Ectodermal cell (in vitro differentiated cells): ENCODE measurements around the gene GGT1.
A peak's percentile ranks its signal among the peaks of the same experiment; 100 is the strongest.
"Not testable (repeated sequence)": the region's sequence is repeated elsewhere in the genome, so short reads cannot be mapped to it uniquely, and the experiment has no call there.

Experiments
- H3K27ac ChIP-seq: 2 replicates; pipeline ENCODE4 v1.7.0; 2013; ENCODE audit warnings: mild to moderate bottlenecking, low read depth, low read length; ENCODE audit not compliant: insufficient read depth, poor library complexity, severe bottlenecking
- H3K27me3 ChIP-seq: 2 replicates; pipeline ENCODE4 v1.7.0; 2013; ENCODE audit warnings: mild to moderate bottlenecking, low read length; ENCODE audit not compliant: insufficient read depth, control insufficient read depth, poor library complexity, severe bottlenecking
- H3K36me3 ChIP-seq: one replicate; pipeline ENCODE4 v1.7.0; 2013; ENCODE audit warnings: low read length; ENCODE audit not compliant: control insufficient read depth, insufficient read depth
- H3K4me1 ChIP-seq: one replicate; pipeline ENCODE4 v1.7.0; 2013; ENCODE audit warnings: low read length; ENCODE audit not compliant: control insufficient read depth, insufficient read depth
- H3K4me3 ChIP-seq: 2 replicates; pipeline ENCODE4 v1.7.0; 2013; ENCODE audit warnings: low read depth, low read length, control low read depth; ENCODE audit not compliant: insufficient read depth
- H3K9me3 ChIP-seq: 2 replicates; pipeline ENCODE4 v1.7.0; 2013; ENCODE audit warnings: mild to moderate bottlenecking, low read length, moderate library complexity; ENCODE audit not compliant: control insufficient read depth
- WGBS, 2 experiments: methylation state at CpG; one replicate each; pipeline ENCODE4 v1.1.7; 2013; ENCODE audit warnings: missing lambda C conversion rate in 2 of 2; 5-methylcytosine and 5-hydroxymethylcytosine counted together

Gene GGT1

DNA sequence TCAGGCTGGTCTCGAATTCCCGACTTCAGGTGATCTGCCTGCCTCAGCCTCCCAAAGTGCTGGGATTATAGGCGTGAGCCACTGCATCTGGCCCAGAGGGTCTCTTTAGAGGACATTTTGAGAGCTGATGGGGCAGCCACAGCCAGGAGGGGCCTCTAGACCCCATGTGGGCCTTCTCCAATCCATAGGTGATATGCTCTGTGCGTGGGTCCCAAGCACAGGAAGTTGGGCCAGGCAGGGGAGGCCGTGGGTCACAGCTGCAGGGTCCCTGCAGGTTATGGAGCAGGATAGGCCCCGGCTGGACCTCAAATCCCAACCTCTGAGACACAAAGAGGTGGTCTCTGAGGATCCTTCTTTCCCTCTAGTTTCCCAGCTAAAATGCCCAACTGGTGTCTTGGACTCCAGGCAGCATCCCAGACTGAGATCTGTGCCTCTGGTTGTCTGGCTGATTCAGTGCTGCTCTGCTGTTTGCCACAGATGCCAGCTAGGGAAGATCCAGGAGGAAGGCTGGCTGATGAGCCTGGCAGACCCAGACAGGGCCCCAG, 11.6 kb upstream of the GGT1 start:
- H3K27me3 ChIP-seq = no peaks in the 10 kb centered on the region
- peaks cover 16% of the 10 kb centered on the region for H3K4me1 ChIP-seq
- 89 to 92% methylated on average over 6 of the region's 6 CpGs for WGBS, 2 experiments
- no peak overlapping the region for H3K4me3 ChIP-seq
- H3K36me3 ChIP-seq = no peaks in the 10 kb centered on the region
- H3K9me3 ChIP-seq = no peaks in the 10 kb centered on the region
- H3K27ac ChIP-seq = no peak overlapping the region

DNA sequence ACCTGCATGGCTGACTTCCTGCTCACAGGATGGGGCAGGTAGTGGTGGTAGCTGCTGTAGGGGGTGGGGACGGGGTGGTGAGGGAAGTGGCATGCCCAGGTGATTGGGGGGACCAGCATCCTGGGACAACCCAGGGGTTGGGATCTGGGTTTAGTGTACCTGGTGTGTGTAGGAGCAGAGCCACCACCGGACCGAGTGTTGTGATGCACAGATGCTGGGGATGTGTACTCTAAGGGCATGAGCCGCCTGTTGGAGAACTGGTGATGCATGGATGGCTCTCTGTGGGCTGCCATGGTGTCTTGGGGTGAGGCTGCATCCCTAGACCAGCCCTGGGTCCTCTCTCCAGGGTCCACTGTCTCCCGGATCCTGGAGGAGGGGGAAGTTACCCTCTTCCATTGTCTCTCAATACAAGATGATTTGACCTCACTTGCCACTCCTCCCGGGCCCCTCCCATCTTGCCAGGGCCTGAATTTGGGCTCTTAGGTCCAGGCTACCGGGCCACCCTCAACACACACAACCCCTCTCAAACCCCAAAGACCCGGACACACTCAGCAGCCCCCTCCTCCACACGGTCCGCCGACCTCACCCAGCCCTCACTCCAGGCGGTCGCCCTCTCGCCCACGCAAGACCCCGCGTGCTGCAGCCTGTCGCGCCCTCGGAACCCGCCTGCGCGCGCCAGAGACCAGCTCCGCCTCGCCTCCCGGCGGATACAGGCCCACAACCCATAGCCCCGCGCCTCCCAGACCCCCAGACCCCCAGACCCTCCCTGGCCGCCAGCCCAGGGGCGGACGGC, 10.7 kb upstream of the GGT1 start:
- Histone ChIP-seq H3K9me3 (no peaks in the 10 kb centered on the region), H3K4me1 (peaks cover 16% of the 10 kb centered on the region), H3K36me3 (no peaks in the 10 kb centered on the region), H3K4me3 (peak overlapping the region; percentile 66), H3K27me3 (no peaks in the 10 kb centered on the region), H3K27ac (no peak overlapping the region)
- 11 to 12% methylated on average over 33 of the region's 33 CpGs for WGBS, 2 experiments

DNA sequence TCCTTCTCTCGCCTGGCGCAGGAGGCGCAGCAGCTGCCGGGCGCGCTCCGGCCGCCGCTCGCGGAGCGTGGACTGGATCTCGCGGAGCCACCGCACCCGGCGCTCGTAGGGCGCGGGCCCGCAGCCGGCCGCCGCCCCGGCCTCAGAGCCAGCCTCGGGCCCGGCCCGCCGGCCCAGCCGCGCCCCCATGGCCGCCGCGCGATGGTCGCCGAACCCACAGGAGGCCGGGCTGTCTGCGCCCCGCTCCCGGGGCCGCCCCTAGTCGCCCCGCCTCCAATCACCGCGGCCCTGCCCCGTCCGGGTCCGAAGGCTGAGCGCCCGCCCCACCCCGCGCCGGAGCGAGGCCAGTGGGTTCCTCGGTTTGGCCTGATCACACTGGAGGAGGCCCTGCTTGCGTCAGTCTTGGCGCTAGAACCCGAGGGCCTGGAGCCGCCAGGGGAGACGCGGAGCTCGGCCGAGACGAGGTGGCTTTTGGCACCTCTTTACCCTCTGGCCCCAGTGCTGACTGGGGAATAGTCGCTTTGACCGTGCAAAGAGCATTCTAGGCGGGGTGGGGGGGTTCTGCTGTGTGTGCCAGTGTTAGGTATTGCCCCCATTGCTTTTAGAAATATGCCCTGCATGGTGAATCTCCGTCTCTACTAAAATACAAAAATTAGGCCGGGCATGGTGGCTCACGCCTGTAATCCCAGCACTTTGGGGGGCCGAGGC, 10.0 kb upstream of the GGT1 start, which contains the start of gene LRRC75B:
Gene LRRC75B (minus strand): TSS at position 223 of the 708 bp plus-strand sequence. CDS start 34 bp downstream, at position 189.
- Histone ChIP-seq H3K27me3 (no peaks in the 10 kb centered on the region), H3K9me3 (no peaks in the 10 kb centered on the region), H3K36me3 (no peaks in the 10 kb centered on the region), H3K4me1 (peaks cover 16% of the 10 kb centered on the region), H3K27ac (peak within 1 kb of the TSS; percentile 69), H3K4me3 (peak within 1 kb of the TSS; percentile 66)
- WGBS, 2 experiments = 6% methylated on average over 72 of the region's 72 CpGs

DNA sequence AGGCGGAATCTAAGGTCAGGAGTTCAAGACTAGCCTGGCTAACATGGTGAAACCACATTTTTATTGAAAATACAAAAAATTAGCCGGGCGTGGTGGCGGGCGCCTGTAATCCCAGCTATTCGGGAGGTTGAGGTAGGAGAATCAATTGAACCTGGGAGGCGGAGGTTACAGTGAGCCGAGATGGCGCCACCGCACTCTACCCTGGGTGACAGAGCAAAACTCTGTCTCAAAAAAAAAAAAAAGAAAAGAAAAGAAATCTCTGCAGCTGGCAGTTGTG, 9.5 kb upstream of the GGT1 start:
- WGBS, 2 experiments = 95% methylated on average over 10 of the region's 10 CpGs
- H3K9me3 ChIP-seq, H3K27ac ChIP-seq: not testable (repeated sequence)

DNA sequence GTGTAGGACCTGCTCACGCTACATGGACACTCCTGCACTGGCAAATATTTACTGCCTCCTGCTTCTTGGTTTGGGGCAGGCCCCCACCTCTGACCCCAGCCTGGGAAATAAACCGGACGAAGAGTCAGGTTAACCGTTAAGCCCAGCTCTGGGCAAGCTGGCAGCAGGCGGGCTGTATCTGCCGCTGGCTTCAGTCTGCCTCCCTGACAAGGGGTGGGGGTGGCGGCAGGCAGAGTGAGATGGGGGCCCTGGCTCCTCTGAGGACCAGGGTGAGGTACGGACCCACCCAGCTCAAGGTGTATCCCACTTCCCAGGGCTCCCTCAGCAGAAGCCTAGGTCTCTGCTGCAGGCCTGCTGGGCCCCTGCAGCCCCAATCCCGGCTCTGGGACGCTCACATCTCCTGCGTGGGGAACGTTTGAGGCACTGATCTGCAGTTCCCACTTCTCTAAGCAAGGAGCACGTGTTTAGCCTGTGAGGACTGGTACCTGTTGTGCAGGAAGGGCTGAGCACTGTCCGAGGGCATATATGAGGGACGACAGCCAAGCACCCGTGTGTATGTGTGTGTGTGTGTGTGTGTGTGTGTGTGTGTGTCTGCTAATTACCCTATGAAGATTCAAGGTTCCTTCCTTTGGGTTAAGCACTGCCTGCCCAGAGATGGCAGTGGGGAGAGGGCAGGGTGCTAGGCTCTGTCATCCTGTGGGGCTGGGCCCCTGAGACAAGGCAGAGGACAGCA, 9.0 kb upstream of the GGT1 start:
- Histone ChIP-seq H3K27me3 (no peaks in the 10 kb centered on the region), H3K4me1 (peaks cover 16% of the 10 kb centered on the region), H3K4me3 (no peak overlapping the region), H3K27ac (no peak overlapping the region), H3K9me3 (no peaks in the 10 kb centered on the region), H3K36me3 (no peaks in the 10 kb centered on the region)
- 82 to 86% methylated on average over 16 of the region's 16 CpGs for WGBS, 2 experiments

More for the DNA sequence above, 9.5 kb upstream of the GGT1 start:
- Histone ChIP-seq H3K4me1 (peaks cover 16% of the 10 kb centered on the region), H3K4me3 (peak overlapping the region; percentile 66)
- H3K27me3 ChIP-seq, H3K36me3 ChIP-seq: not testable (repeated sequence)

DNA sequence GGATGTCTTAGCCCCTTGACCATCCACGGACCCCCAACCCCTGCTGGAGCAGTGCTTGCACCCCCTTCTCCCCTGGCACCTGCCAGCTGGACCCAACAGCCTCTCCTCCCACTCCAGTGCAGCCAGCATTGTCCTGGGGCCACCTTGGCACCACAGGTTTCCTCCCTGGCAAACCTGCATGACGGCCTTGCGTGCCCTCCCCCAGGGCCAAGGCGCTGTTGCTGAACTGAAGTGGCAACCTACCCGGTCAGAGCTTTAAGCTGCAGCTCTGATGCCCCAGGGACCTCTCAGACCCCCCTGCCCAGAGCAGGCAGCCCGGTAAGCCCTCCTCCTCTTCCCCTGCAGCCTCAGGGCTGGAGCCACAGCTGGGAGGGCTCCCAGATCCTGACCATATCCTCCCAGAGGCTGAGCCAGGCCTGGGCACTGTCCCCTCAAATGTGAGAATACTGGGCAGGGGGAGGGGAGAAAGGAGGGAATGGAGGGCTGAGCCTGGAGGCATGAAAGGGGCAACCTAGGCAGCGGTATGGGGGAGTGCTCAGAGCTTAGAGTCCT, 8.3 kb upstream of the GGT1 start:
- Histone ChIP-seq H3K27ac (no peak overlapping the region), H3K9me3 (no peaks in the 10 kb centered on the region), H3K36me3 (no peaks in the 10 kb centered on the region), H3K4me3 (no peak overlapping the region), H3K27me3 (no peaks in the 10 kb centered on the region), H3K4me1 (peaks cover 16% of the 10 kb centered on the region)
- WGBS, 2 experiments = 82 to 83% methylated on average over 7 of the region's 7 CpGs

DNA sequence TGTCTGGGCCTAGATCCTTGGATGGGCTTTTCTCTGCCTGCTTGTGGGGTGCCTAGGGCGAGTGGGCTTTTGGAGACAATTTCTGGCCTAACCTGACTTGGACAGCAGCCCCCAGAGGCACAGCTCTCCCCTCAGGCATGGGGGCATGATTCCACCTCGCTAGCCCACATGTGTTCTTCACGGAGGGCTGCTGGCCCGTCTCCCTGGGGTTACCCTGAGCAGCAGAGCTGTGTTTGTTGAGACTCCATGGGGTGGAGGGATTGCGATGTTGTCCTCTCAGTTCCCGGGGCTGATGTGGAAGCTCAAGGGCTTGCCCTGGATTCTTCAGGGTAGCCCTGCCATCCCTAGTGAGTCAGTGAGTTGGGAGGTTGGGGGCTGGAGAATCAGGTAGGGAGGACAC, 7.8 kb upstream of the GGT1 start:
- Histone ChIP-seq H3K4me1 (peaks cover 16% of the 10 kb centered on the region), H3K4me3 (no peak overlapping the region), H3K36me3 (no peaks in the 10 kb centered on the region), H3K27me3 (no peaks in the 10 kb centered on the region), H3K9me3 (no peaks in the 10 kb centered on the region), H3K27ac (no peak overlapping the region)
- WGBS, 2 experiments = 89 to 90% methylated on average over 6 of the region's 6 CpGs

DNA sequence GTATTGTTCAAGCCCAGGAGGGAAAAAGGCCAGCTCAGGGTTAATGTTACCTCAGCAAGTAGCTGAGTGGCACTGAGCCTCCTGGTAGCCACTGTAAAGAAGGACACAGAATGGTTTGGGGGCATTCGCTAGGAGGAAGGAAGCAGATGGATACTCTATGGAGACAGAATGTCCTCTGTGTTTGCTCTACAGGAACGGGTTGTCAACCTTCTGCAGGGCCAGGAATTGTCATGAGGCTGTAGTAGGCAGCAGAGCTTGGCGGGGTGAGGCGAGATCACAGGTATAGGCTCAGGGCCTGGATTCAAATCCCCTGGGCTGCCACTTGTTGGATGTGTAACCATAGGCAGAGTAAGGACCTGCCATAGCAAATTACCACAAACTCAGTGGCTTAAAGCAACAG, 7.1 kb upstream of the GGT1 start:
- H3K4me1 ChIP-seq = peaks cover 16% of the 10 kb centered on the region
- H3K27me3 ChIP-seq = no peaks in the 10 kb centered on the region
- no peak overlapping the region for H3K27ac ChIP-seq
- H3K4me3 ChIP-seq = no peak overlapping the region
- H3K36me3 ChIP-seq = no peaks in the 10 kb centered on the region
- 94 to 95% methylated on average over 4 of the region's 4 CpGs for WGBS, 2 experiments
- no peaks in the 10 kb centered on the region for H3K9me3 ChIP-seq

DNA sequence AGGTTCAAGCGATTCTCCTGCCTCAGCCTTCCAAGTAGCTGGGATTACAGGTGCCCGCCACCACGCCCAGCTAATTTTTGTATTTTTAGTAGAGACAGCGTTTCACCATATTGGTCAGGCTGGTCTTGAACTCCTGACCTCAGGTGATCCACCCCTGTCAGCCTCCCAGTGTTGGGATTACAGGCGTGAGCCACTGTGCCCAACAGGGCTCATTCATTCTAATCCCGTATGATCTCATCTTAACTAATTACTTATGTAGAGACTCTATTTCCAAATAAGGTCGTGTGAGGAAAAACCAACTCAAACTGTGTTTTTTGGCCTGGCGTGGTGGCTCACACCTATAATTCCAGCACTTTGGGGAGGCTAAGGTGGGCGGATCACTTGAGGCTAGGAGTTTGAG, 5.9 kb upstream of the GGT1 start:
- not testable (repeated sequence) for H3K9me3 ChIP-seq, H3K27me3 ChIP-seq, H3K36me3 ChIP-seq, H3K27ac ChIP-seq, H3K4me3 ChIP-seq
- 85 to 88% methylated on average over 9 of the region's 9 CpGs for WGBS, 2 experiments
- peaks cover 12% of the 10 kb centered on the region for H3K4me1 ChIP-seq

DNA sequence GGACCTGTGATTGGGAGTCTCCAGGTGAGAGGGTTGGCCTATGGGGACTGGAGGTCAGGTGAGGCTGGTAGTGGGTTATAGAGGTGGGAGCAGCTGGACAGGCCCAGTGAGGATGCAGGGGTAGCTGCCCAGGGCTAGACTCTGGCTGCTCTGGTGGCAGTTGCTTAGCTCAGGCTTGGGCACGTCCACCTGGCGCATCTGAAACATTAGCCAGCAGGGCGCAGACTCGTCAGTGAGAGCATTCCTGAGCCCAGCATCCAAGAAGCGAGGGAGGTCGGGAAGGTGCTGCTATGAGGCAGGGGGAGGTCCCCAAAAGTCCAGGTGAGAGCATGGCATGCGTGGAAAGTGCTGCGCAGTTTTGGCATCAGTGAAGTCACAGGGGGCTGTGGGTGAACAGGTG, 3.5 kb upstream of the GGT1 start:
- Histone ChIP-seq H3K9me3 (no peaks in the 10 kb centered on the region), H3K4me3 (no peak overlapping the region), H3K27me3 (no peaks in the 10 kb centered on the region), H3K36me3 (no peaks in the 10 kb centered on the region), H3K4me1 (peaks cover 9% of the 10 kb centered on the region), H3K27ac (no peak overlapping the region)
- WGBS, 2 experiments = 76 to 80% methylated on average over 8 of the region's 8 CpGs
